ENCODE measurements around the gene KDM4C.

The KDM4C gene

GRCh38 chr9:6909181-6909580 lies 151.4 kb downstream of the KDM4C start:
- DNase-seq = no peak

DNA sequence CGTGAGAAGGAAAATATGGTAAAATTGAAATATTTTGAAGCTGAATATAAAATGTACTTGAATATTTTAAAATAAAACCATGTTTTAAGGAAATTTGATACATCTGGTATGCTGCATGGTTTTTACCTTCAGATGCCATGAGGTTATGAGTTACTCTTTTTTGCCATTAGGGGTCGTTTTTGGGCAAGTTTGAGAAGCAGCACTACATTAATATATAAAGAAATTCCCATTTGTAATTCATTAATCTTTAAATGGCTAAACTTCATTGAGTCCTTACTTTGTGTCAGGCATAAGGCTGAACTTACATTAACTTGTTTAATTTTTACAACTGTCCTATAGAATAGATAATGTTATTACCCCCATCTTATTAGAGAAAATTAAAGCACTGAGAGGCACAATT lies 152.3 kb downstream of the KDM4C start:
- DNase-seq = no peak

- DNase-seq = no peak
These were observed 152.7 kb downstream of the KDM4C start for GRCh38 chr9:6910497-6910896.

DNA sequence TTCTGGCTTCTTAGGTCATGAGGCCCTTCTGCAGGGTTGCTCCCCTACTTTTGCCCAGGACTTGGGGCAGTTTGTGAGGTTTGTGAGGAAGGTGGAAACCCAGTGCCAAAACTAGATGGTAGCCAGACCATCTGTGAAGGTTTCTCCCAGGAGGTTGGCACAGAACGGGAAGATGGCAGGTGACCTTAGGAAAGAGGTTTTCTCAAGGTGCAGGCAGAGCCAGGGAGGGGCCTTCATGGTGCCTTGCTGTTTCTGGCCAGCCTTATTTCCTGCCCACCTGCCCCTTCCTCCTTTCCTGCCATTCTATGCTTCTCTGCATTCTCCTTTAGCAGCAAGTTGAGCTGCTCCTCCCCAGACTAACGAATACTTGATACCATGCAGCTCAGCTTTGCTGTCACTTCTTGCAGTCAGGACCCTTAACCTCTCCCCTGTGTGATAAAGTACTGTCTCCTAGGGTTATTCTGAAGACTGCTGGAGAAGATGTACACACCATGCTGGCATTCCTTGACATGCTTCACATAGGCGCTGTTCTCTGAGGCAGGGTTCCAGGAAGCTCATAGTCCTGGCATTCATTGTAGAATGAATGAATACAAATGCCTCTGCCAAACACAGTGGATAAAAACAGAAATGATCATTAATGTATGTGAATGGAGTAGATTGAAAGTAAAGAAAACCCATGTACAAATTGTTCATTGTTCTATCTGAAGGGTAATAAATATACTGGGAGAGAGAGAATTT lies 154.3 kb downstream of the KDM4C start:
- DNase-seq = no peak

- no peak for DNase-seq
These were observed 157.9 kb downstream of the KDM4C start for GRCh38 chr9:6915635-6916034.

DNA sequence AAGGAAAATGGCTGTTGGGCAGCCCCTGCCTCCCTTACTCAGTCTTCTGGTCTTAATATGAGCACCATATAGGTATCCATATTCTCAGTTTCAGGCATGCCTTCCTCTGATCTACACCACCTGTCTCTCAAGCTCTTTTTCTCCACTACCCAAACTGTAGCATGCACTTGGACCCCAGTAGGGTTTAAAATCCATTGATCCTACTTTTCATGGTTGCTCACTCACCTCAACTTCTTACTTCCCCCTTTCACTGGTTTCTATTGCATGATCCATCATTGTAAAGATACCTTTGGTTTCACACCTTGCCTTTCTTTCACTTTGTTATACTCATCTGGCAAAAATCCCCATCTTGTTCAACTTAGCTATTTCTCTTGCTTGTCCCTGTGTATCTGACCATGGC lies 159.4 kb downstream of the KDM4C start:
- no peak for DNase-seq

DNA sequence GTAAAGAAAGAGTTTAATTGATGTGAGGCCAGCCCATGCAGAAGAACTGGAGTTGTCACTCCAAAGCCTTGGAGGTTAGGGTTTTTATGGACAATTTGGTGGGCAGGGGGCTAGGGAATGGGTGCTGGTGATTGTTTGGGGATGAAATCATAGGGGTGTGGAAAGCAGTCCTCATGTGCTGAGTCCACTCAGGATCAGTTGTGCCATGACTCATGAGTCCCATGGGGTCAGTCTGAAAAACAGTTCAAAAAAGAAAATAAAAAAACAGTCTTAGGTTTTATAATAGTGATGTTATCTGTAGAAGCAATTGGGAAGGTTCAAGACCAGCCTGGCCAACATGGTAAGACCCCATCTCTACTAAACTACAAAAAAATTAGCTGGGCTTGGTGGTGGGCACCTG lies 162.3 kb downstream of the KDM4C start:
- DNase-seq = no peak

DNA sequence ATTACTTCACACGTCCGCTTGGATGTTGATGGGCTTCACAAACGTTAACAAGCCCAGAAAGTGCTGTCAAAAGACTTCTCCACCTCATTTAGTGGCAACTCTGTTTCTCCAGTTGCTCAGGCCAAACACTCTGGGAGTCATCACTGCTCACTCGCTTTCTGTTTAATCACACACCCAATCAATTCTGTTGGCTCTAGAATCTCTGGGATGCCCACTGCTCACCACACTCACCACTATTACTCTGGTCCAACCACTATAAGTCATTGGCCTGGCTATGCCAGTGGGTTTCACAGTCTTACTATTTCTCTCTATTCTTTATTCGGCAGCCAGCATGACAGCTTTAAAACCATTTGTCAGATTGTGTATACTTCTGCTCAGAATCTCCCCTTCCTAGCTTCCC lies 163.5 kb downstream of the KDM4C start:
- DNase-seq = no peak

DNA sequence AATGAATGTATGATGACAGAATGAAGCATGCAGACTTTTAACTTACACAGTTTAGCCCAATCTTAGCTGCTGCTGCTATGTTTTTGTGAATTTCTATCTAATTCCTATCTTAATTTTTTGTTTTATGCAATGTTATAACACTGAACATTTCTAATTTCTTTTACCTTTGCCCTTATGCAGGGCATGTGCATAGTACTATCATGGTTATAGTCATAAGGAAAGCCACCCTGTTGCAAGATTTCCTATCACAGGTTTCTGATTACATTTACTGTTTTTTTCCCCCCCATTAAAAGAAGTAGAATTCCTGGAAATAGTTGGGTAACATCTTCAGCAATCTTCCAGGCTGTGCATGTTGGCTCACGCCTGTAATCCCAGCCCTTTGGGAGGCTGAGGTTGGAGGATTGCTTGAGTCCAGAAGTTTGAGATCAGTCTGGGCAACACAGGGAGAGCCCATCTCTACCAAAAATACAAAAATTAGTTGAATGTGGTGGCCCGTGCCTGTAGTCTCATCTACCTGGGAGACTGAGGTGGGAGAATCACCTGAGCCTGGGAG lies 164.4 kb downstream of the KDM4C start:
- no peak for DNase-seq

- no peak for DNase-seq
These were observed 164.9 kb downstream of the KDM4C start for GRCh38 chr9:6922680-6923079.

DNA sequence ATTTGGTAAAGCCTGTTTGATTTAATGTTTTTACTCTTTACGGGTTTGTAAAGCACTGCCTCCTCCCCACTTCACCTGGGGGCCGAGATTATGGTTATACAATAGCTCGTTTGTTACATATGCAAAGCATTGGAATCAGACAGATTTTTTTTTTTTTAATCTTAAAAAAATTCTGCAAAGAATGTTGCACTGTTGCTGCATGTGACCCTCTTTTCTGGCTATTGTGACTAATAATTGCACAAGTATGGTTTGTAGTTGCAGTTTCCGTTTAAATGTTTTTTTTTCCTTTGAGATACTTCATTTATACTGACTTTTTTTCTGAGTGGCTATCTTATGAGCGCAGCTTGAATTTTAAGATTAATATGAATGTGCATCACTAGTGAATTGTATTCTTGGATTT lies 165.3 kb downstream of the KDM4C start:
- no peak for DNase-seq

DNA sequence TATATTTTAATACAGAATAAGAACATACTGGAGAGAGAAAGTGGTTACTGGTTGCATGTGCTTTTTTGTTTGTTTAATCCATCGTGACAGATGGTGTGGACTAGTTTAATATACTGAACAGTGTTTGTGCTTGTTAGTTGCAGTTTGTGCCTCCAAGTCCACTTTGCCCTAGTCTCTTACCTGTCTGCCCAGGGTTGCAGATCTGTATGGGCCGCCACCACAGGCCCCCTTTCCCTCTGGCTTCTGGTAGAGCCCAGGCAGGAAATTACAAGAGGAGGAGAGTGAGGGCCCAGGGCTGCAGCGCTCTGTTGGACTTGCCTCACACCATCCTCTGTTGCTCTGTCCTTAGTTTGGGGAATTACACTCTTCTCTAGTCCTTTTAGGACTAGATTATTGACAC lies 166.4 kb downstream of the KDM4C start:
- DNase-seq = no peak

GRCh38 chr9:6924988-6925563 lies 167.3 kb downstream of the KDM4C start:
- no peak for DNase-seq

DNA sequence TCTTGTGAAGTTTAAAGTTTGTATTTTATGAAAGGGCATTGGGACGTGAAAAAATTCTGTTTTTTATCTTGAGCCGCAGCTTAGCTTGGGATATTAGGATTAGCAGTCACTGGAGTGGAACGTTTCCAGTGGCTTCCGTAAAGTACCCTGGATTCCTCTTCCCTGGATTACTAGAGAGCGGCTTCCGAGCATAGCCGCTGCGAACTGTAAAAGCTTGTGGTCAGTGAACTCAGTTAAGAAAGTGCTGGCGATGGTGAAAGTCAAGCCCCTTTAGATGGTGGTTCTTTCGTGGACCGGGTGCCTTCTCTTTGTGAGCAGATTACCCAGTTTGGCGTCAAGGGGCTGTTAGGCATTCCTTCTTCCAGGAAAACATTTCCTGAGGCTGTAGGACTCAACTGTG lies 168.1 kb downstream of the KDM4C start:
- DNase-seq = no peak

GRCh38 chr9:6926436-6926835 lies 168.7 kb downstream of the KDM4C start:
- DNase-seq = no peak

DNA sequence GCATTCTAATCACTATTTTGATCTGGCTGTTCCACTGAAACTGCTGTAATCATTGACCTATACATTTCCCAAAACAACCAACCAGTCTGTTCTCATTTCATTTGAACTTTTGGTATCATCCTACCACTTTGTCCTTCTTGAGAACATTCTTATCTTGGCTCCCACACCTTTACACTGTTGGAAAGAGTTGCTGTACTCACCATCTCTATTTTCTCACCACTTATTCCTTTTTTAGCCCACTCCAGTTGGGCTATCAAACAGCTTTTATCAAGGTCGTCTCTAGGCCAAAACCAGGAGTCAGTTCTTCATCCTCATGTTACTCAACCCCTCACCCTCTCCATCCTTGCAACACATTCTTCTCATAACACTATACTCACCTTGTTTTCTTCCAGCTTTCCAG lies 170.1 kb downstream of the KDM4C start:
- no peak for DNase-seq

DNA sequence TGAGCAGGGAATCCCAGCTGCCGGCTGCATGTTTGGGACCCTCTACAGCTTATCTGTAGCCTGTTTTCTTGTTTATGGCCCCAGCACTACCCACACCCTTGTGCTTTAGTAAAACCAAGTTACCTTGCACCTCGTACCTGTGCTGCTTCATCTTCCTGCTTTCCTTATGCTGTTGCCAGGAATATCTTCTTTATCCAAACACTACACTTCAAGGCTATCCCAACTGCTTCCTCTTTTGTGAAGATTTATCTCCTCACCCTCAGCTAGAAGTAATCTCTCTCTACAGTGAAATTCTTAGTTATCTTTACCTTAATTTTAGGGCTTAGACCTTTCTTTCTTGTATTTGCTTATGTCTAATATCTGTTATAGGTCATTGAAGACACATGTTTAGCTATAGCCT lies 171.1 kb downstream of the KDM4C start:
- DNase-seq = no peak

- no peak for DNase-seq
These were observed 171.9 kb downstream of the KDM4C start for GRCh38 chr9:6929441-6930215.

DNA sequence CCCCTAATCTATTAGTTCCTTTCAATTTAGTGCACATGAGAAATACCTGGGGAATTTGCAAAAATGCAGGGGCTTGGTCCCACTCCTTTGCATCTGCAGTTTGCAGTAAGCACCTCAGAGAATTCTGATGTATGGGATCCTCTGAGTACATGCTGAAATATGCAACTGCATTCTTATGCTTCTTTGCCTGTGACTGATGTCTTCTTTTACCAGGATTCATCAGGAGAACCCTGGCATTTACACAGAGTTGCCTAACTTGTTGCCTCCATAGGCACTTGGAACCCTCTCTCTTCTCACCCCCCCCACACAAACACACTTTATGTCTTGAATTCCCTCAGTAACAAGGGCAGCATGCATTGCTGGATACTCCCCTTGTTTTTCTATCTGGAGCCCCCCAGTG lies 173.1 kb downstream of the KDM4C start:
- no peak for DNase-seq

GRCh38 chr9:6931913-6932312 lies 174.1 kb downstream of the KDM4C start:
- DNase-seq = no peak

GRCh38 chr9:6936103-6936502 lies 178.3 kb downstream of the KDM4C start:
- no peak for DNase-seq

GRCh38 chr9:6937209-6937608 lies 179.4 kb downstream of the KDM4C start:
- DNase-seq = no peak

- no peak for DNase-seq
These were observed 180.7 kb downstream of the KDM4C start for GRCh38 chr9:6938447-6938846.

DNA sequence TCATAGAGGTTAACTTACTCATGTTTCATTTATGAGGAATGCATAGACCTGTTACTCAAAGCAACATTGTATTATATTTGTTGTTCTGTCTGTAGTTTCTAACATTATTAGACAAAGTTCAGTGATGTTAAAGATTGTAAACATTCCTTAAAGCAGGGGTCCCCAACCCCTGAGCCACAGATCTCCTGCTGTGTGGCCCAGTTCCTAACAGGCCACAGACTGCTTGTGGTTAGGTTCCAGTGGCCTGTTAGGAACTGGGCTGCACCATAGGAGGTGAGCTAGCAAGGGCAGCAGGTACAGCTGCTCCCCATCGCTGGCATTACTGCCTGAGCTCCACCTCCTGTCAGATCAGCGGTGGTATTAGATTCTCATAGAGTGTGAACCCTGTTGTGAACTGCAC lies 181.1 kb downstream of the KDM4C start:
- no peak for DNase-seq

All from CD4-positive, alpha-beta T cell treated with Interleukin-1 beta for 1 hour (primary cell).